ENCODE results near the gene CLCA4.

DNA sequence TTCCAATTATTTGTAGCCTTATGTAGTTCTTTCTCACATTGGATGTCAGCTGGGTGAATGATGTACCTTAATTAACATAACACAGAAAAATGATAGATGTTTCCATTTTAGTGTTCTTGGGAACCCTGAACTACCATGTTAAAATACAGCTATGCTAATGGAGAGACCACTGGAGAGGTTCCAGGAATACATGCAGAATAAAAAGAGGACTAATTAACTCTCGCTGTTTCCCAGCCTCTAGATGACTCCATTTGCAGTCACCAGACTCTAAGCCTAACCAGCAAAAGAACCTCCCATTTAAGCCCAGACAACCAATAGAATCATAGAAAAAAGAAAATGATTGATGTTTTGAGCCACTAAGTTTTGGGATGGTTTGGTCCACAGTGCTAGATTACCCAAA lies 36.2 kb downstream of the CLCA4 start:
- TF ChIP-seq TAF1 (IDR thresholded peaks at IDR 0.05; ENCODE audit: low read depth, low read length) = no peak
- no peak for TF ChIP-seq POLR2A (IDR thresholded peaks at IDR 0.05; ENCODE audit: low read depth, low read length)
